GM19395 (cell line): Measurements from ENCODE around the gene CACNA1H.

ENCODE experiments used
- ATAC-seq: cut with Tn5 transposase; IDR thresholded peaks from one replicate; pipeline ENCODE4 v1.9.1; 2021; ENCODE audit warnings: mild to moderate bottlenecking, moderate library complexity; ENCODE audit not compliant: unreplicated experiment

The CACNA1H gene

DNA sequence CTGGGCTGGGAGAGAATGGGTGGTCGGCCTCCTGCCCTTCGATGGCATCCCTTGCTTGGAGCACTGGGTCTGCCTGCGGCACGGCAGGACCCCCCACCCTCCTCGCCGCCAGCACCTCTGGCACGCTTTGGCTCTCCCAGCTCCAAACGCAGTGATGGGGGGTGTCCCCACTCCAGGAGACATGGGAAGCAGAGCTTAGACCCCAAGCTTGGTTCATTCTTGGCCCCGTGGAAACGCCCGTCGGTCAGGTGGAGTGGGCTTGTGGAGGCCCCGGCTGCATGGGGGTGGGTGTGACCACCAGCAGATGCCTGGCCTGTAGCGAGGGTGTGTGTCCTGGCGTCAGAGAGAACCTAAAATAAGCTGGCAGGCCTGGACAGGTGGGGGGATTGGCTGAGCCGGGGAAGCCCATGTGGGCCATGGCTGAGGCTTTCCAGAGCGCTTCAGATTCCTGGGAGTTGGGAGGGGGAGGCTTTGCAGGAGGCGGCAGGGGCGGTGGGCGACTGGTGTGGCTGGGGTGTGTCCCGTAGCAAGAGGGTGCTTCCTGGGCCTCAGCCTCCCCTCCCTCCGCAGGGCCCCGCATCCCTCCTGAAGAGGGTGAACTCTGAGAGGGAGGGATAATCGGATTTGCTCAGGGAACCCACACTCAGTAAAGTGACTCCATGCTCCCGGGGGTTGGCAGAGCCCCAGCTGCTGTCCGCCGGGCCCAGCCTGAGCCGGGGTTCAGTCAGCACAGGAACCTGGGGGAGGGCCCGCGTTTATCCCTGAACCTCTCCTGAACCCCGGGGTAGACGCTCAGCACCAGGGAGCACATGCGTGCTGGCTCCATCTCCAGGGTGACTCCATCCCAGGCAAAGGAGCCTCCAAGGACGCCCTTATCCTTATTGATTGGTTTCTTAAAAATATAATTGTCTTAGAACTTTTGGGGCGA is 3.4 kb downstream of the CACNA1H start:
- ATAC-seq = no peak

DNA sequence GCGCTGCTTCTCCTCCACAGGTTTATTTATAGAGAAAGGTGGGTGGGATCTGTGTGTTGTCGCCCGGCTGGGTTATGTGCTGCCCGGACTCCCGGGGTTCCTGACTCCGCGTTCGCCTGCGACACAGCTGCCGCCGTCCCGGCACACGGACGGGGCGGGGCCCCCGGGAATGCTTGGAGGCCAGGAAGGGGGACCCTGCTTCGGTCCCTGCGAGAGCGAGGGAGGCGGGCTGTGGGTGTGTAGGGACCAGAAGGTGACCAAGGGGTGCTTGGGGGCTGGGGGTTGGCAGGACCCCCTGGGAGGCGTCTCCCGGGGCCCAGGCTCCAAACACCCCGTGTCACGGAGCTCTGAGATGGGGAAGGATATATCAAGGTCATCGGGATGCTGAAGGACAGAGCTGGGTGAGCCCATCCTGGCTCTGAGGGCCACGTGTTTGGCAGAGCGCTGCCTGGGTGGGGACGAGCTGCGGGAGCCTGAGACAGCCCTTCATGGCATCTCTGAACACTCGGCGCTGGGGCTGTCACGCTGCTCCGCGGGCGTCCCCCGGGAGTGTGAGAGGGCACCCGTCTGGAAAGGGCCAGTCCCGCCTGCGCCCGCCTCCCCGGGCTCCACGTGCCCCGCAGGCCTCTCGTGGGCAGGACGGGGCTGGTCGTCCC is 4.2 kb downstream of the CACNA1H start:
- no peak for ATAC-seq

DNA sequence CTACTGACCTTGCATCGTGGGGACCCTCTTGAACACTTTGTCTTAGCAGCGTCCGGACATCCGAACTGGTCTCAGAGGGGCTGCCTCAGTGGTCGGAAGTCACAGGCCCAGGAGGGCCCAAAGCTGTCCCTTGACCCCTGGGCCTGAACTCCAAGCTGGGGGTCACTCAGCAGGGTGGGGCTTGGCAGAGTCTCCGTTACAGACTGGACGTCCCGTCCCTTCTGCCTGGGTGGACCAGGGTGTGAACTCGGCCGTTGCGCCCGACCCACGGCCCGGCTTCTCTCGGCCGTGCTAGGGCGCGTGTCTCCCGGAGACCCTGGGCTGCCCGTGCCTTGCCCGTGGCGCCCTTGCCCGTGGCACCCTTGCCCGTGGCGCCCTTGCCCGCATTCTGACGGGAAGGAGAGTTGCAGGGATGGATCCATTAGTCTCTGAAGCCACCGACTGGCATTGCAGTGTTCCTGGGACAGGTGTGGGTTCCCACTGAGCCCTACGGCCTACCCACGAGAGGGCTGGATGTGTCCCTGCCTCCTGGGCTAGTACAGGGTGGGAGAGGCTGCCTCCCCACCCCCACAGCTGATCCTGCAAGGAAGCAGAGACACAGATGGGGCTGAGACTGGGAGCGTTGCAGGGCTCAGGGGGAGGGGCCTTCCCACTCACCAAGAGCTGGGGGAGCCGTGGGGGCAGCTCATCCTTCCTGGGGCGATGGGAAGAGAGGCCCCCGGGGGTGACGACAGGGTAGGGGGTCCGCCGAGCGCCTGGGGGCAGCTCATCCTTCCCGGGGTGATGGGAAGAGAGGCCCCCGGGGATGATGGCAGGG is 4.9 kb downstream of the CACNA1H start:
- no peak for ATAC-seq

- ATAC-seq = no peak
Observed at GRCh38 chr16:1158456-1159324, 5.8 kb downstream of the CACNA1H start.

DNA sequence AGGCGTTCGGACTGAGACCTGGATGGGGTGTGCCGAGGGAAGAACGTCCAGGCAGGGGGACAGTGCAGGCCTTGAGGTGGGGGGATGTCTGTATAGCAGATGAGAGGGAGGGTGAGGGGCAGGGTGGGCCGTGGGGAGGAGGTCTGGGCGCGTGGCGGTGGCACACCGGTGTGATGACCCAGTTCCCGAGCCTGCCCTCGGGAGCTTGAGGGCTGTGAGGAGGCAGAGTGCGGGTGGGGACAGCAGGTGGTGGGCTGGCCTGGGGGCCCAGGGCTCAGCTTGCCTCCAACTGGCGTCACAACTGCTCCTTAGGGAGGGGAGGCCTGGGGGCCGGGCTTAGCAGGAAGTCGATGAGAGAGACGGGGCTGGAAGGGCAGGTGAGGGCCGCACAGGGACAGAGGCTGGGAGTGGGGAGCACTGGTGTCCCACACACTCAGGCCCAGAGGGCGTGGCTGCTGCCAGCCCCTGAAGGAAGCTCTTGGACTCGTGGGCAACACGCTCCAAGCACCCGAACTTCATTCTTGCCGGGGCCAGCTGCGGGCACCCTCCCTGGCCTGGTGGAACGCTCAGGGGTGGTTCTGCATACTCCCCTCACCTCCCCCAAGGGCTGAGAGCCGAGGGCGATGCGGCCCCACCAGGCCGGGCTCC is 6.5 kb downstream of the CACNA1H start:
- ATAC-seq = no peak

- ATAC-seq = no peak
Observed at GRCh38 chr16:1159973-1160772, 7.3 kb downstream of the CACNA1H start.

- ATAC-seq = no peak
Observed at GRCh38 chr16:1160773-1161348, 8.0 kb downstream of the CACNA1H start.

DNA sequence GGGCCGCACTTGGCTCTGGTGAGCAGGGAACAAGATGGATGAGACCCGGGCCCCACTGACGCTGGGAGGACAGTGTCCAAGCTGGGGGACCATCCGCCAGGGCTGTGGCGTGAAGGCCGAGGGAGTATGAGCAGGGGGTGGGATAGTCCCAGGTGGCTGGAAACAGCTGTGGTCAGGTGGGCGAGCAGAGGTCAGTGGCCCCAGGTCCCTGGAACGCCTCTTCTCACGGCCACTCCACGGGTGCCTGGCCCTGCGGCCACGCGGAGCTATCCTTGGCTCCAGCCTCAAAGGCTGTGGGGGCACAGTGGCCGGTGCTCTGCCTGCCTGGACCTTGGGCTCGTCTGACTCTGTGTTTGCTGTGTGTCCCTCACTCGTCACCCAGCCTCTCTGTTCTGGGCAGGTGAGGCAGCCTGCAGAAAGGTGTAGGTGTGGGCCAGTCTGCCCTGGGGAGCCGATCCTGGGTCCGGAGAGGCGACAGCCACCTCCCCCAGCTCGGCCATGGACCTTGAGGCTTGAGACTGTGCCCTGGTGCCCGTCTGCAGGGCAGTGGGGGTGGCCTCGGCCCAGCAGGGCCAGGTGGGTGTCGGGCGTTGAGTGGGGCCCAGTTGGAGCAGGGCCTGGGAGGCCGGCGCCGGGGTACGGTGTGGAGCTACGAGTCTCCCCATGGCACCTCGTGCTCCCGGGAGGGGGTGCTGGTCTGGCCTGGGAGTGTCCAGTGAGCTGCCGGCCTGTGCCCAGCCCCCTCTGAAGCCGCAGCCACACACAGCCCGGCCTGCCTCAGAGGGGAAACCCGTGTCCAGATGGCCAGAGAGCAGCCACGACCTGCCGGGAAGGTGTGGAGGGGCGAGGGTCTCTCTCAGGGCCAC is 10.0 kb downstream of the CACNA1H start:
- no peak for ATAC-seq

GRCh38 chr16:1163567-1164055 is 10.7 kb downstream of the CACNA1H start:
- no peak for ATAC-seq

DNA sequence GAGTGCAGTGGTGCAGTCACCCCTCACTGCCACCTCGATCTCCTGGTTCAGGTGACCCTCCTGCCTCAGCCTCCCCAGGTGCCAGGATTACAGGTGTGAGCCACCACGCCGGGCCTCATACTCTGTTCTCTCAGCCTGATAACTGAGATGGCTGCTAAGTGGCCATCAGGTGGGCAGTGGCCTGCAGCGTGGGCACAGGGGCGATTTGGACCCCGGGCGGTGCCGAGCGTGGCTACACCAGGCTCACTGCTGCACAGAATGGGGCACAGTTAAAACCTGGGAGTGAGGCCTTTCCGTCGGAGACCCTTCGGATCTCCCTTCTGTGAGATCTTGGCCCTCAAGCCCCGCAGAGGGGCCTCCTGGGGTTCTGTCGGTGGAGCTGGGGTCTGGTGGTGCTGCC is 11.5 kb downstream of the CACNA1H start:
- no peak for ATAC-seq

DNA sequence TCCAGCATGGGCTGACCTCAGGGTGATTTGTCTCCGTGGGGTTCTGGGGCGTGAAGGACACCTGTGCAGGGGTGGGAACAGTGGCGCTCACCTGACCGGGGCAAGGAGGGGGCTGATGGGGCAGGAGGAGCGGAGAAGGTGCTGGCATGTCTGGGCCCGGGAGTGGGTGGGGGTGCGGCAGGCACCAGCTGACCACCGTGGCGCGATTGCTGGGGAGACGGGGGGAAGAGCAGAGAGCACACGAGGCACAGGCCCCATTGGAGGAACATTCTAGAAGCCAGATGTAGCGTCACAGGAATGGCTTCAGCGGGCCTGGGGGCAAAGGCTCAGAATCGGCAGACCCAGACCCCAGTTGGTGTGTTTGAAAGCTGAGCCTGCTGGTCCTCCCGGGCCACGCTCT is 12.1 kb downstream of the CACNA1H start:
- ATAC-seq = no peak

DNA sequence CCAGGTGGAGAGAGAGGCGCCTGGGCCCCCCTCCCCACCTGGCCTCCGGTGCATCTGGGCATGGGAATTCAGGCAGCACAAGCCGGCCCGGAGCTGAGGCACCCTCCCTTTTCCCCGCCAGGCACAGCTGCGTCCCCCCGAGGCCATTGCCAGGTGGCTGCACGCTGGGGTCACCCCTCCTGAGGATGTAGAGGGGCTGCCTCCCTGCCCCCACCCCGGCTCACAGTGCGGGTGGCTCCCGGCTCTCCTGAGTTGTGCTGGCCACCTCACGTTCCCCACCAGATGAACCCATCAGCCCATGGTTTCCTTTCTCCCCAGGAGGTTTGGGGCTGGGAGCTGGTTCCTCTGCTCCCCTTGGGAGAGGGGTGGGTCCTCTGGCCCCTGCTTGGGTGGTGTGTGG is 12.6 kb downstream of the CACNA1H start:
- ATAC-seq = no peak

DNA sequence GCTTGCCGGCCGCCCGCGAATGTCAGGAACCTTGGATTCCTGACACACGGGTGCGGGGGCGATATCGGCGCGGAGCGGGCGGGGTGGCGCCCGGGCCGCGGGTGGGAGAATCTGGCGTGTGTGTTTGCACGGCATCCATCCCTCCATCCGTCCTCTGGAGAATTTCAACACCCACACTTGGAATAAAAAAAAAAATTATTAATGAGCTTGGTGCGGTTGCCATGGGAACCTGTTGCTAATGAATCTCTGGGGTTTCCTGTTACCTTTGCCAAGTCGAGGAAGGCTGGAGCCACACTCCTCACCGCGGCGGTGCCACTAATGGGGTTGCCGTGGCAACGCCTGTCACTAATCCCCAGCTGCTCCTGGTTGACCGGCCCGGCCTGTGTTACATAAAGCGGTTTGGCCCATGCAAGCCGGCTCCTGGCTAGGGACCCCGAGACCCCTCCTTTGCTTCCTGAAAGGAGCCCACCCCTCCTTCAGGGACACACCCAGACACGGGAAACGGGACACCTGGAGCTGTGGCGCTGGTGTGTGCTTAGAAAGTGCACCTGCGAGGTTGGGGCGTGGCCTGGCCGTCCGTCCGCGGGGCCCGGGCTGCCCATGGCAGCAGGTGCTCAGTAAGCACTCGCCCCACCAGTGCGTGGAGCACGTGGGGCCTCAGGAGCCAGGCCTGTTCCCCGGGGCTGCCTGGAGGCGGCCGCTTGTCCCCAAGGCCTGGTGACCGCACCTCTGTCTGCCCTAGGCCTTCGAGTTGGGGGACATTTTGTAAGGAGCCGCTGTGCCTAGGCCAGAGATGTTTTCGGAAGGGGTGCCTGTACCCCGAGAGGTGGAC is 14.6 kb downstream of the CACNA1H start:
- ATAC-seq = no peak

- ATAC-seq = no peak
Observed at GRCh38 chr16:1168837-1169236, 15.9 kb downstream of the CACNA1H start.

GRCh38 chr16:1169285-1170075 is 16.6 kb downstream of the CACNA1H start:
- no peak for ATAC-seq

DNA sequence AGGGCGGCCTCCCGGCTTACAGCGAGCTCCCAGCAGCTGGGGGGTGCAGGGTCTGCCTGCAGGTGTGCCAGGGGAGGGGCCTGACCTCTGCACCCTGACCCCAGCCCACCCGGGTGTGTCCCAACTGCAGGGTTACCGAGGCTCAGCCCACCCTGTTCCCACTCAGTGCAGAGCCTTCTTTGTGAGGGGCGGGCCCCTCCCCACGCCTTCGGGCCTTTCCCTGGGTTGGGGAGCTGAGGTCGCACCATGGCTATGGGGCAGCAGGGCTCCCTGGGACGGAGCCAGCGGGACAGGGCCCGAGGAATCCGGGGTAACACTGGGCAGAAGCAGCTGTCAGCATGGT is 17.1 kb downstream of the CACNA1H start:
- ATAC-seq = no peak
